A673 (cell line): ENCODE results near the gene EIF2A.

Experiments used
- CTCF ChIP-seq: fragments of 300-800, 200-600 bp; sonication (generic); conservative IDR thresholded peaks from 2 replicates; pipeline ENCODE4 v1.5.1; 2017; ENCODE audit warnings: low read depth, mild to moderate bottlenecking, antibody characterized with exemption, low read length, moderate library complexity, mixed read lengths
- EZH2 ChIP-seq: fragments of 200-600 bp; sonication (generic); IDR thresholded peaks from 2 replicates; pipeline ENCODE4 v1.6.1; 2017; ENCODE audit warnings: borderline replicate concordance, low read depth, mild to moderate bottlenecking, mixed read lengths, antibody characterized with exemption, low read length; ENCODE audit not compliant: poor library complexity, severe bottlenecking

DNA sequence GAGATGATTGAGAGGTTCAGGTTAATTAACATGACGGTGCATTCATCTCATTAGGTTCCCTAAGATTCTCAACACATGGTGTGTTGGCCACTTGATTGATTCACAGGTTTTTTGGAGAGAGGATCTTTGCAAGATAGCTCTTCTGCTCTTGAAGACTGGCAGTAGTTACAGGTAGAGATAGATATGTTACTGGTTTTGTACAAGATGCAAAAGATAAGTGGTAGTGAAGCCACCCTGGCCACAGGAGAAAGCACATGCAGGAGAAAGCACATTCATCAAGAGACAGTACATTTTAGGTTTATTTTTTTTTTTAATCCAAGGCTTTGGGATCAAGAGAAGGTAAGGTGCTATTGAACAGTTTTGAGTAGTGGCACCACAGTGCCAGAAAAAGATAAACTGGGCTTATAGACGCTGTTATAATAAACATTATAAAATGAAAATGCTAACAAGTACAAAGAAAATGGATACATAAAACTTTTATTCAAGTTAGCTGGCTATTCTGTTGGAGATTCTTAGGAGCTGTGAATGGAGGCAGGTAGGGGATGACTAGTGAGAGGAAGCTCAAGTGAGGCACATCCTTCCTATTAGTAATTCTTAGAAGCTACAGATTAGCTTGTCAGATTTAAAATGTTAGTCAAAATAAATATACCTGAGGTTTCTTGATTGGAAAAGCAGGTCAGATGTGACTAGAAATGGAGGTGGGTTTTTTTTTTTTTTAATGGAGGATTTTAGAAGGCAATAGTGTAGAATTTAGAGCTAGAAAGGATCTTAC lies 67.3 kb downstream of the EIF2A start:
- TF ChIP-seq CTCF (no peak), EZH2 (no peak)
